GM18511 (cell line): ENCODE measurements around the gene FNDC3B.
"Not testable (repeated sequence)": the region's sequence is repeated elsewhere in the genome, so short reads cannot be mapped to it uniquely, and the experiment has no call there.

ENCODE experiments used
- ATAC-seq: cut with Tn5 transposase; IDR thresholded peaks from one replicate; pipeline ENCODE4 v1.9.1; 2021; ENCODE audit warnings: mild to moderate bottlenecking, moderate library complexity; ENCODE audit not compliant: unreplicated experiment

Gene FNDC3B

DNA sequence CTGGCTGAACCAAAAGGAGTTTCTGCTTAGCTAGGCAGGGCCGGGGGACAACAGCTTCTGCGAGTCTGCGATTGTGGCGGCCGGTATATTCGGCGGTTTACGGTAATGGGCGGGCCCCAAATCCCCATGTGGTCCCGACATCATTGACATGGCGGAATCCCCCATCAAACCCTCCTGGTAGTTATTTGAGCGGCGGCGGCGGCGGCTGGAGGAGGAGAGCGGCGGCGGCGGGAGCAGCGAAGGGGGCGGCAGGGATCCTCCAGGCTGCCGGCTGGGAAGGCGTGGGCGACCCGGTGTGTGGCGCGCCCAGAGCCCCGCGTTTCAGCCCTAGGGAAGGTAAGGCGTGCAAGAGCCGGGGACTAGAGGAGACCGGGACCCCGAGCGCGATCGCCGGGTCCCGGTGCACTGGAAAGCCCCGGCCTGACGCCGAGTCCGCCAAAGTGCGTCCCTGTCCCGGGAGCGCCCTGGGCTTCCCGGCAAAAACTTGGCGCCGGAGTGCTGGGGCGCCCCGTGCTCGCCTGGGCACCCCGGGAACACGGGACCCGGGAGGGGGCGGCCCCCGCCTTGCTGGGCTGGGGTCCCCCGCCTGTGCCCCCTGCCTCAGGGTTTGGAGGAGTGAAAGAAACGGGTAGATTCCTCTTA lies at the start of gene FNDC3B:
TSS of gene FNDC3B (plus strand) at position 143 of the 642 bp plus-strand sequence. CDS start 72,902 bp downstream, outside the sequence.
- ATAC-seq: peak; percentile 86

DNA sequence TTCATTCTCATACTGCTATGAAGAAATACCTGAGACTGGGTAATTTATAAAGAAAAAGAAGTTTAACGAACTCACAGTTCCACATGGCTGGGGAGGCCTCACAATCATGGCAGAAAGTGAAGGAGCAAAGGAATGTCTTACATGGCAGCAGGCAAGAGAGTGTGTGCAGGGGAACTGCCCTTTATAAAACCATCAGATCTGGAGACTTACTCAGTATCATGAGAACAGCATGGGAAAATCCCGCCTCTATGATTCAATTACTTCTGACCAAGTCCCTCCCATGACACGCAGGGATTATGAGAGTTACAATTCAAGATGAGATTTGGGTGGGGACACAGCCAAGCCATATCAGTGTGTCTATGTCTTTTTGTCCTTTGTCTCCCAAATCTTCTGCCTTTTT lies 49.1 kb upstream of the FNDC3B start:
- ATAC-seq: not testable (repeated sequence)

GRCh38 chr3:171991166-171991565 lies 48.2 kb upstream of the FNDC3B start:
- ATAC-seq: no peak

GRCh38 chr3:171994646-171995428 lies 44.5 kb upstream of the FNDC3B start:
- ATAC-seq: no peak

GRCh38 chr3:171995486-171995885 lies 43.9 kb upstream of the FNDC3B start:
- no peak for ATAC-seq

DNA sequence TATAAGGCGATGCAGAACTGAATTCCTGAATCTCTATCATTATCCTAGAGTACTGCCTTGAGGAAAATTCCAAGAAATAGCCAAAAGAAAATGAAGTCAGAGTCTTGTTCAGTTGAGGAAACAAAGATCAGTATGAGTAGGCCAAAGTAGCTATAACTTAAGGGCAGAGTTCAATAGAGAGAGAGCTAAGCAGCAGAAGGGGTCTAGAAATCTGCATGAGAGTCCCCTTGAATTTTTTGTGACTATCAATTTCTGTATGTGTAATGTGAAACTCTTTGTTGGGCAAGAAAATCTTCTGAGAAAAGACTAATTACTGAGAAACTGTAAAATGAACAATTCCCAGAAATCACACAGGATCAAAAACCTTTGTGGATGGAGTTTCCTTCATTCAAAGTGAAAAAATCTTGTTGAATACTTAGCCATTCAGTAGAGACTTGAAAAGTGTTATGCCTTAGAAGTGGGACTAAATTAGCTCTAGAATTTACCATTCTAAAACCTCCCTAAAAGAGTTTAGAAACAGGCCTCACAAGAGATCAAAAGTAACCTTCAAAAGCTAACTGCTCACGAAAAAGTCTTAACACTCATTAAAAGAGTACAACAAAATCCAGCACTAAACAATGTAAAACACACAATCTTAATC lies 43.1 kb upstream of the FNDC3B start:
- ATAC-seq: no peak

DNA sequence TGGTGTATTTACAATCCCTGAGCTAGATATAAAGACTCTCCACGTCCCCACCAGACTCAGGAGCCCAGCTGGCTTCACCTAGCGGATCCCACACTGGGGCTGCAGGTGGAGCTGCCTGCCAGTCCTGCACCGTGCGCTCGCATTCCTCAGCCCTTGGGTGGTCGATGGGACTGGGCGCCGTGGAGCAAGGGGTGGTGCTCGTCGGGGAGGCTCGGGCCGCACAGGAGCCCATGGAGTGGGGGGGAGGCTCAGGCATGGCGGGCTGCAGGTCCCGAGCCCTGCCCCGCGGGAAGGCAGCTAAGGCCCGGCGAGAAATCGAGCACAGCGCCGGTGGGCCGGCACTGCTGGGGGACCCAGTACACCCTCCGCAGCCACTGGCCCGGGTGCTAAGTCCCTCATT lies 40.6 kb upstream of the FNDC3B start:
- ATAC-seq: not testable (repeated sequence)

GRCh38 chr3:172001616-172002015 lies 37.8 kb upstream of the FNDC3B start:
- ATAC-seq: not testable (repeated sequence)

- ATAC-seq: no peak
Observed at GRCh38 chr3:172002512-172003078, 36.8 kb upstream of the FNDC3B start.

- ATAC-seq: no peak
Observed at GRCh38 chr3:172003146-172003545, 36.2 kb upstream of the FNDC3B start.

DNA sequence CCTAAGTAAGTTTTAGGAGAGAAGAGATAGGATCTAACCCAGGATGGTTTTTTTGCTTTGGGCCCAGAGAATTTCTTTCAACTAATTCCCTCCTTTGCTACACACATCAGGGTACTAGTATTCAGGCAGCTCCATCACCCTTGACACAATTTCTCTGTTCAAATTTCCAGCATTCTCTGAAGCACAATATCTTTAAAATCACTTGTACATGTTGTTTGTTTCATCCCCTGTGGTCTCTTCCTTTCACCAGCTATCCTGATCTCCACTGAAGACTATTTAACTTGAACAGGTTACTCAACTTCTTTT lies 32.4 kb upstream of the FNDC3B start:
- ATAC-seq: no peak

DNA sequence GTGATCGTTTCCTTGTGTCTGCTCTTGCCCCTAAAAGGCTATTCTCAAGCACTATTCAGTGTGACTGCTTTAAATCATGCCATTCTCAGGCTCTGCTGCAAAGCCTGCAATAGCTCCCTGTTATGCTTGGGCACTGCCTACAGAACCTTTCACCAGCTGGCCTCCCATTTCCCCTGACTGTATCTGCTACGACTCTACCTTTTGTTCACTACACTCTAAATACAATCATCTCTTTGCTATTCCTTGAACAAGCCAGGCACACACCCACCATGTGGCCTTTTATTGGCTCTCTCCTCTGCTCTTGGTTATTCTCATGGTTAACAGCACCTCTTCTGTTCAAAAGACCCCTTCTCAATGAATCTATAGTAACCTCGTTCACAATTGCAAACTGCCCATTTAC lies 29.6 kb upstream of the FNDC3B start:
- ATAC-seq: no peak

DNA sequence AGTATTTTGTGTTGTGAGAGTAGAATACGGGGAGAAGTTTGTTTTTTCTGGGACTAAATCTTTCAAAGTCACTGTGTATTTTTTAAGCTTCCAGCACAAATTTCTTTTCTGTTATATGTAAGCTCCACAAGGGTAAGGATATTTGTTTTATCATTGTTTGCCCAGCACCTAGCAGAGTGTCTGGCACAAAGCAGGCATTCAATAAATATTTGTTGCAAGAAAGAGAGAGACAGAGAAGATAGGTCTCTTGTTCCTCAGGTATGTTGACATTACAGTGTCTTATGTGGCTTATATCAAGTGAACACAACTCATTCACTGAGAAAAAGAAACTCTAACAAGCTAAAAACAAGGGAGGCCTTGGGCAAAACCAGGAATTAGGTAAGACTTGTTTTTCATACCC lies 26.6 kb upstream of the FNDC3B start:
- no peak for ATAC-seq

DNA sequence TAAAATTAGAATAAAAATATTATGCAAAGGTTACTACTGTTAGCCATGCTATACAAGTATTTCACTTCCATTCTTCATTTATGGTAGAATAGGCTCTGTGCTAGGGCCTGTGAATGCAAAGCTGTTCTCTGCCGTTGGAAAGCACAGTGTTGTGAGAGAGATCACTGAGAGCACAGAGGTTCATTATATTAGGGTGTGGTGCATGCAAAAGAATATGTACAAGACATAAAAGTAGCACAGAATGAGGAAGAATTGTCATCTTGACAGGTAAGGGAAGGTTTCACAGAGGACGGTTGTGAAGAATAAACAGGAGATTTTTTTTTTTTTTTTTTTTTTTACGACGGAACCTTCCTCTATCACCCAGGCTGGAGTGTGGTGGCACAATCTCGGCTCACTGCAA lies 25.2 kb upstream of the FNDC3B start:
- ATAC-seq: no peak

DNA sequence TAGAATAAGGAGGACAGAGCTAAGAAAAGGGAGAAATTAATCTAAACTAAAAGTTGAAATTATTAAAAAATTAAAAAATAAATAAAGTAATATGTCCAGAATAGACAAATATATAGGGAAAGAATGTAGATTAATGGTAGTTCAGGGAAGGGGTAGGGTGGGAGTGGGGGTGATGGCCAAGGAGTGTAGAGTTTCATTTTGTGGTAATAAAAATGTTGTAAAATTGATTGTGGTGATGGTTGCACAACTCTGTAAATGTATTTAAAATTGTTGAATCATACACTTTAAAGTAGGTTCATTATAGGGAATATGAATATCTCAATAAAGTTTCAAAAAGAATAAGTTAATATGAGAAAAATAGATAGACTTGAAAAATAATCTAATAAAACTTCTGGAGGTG lies 21.0 kb upstream of the FNDC3B start:
- ATAC-seq: no peak

- no peak for ATAC-seq
Observed at GRCh38 chr3:172020763-172021162, 18.6 kb upstream of the FNDC3B start.

- no peak for ATAC-seq
Observed at GRCh38 chr3:172021164-172021563, 18.2 kb upstream of the FNDC3B start.

- no peak for ATAC-seq
Observed at GRCh38 chr3:172021859-172022258, 17.5 kb upstream of the FNDC3B start.

GRCh38 chr3:172023915-172024314 lies 15.5 kb upstream of the FNDC3B start:
- no peak for ATAC-seq

DNA sequence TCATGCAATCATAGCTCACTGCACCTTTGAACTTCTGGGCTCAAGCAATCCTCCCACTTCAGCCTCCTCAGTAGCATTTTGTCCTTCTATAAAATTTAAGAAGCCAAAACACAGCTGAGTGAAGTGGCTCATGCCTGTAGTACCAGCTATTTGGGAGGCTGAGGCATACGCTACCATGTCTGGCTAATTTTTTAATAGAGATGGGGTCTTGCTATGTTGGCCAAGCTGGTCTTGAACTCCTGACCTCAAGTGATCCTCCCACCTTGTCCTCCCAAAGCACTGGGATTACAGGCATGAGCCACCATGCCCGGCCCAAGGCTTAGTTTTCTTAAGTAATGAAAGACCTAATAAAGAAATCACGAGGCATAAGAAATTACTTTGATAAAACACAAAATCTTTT lies 14.7 kb upstream of the FNDC3B start:
- ATAC-seq: no peak

- ATAC-seq: no peak
Observed at GRCh38 chr3:172029425-172030098, 9.8 kb upstream of the FNDC3B start.
